Stimulated activated CD4-positive, alpha-beta T cell treated with anti-CD3 and anti-CD28 coated beads, Interleukin-15, amount 100 ng/mL, for 48 hours (primary cell): ENCODE results near the gene TRMT10A.

Experiments
- DNase-seq, 2 donors: peaks; one replicate each; pipeline ENCODE4 v3.0.0-alpha.2; 2020; ENCODE audit warnings: low read depth in 2 of 2

Gene TRMT10A

GRCh38 chr4:99563310-99564186, at the start of gene TRMT10A:
TRMT10A (minus strand) TSS chr4:99564039; CDS start chr4:99559338, 4,701 bp downstream.
- peak; percentile 92 to 94 for DNase-seq

- DNase-seq = no peak
Observed at GRCh38 chr4:99612704-99613103, 48.9 kb upstream of the TRMT10A start.

DNA sequence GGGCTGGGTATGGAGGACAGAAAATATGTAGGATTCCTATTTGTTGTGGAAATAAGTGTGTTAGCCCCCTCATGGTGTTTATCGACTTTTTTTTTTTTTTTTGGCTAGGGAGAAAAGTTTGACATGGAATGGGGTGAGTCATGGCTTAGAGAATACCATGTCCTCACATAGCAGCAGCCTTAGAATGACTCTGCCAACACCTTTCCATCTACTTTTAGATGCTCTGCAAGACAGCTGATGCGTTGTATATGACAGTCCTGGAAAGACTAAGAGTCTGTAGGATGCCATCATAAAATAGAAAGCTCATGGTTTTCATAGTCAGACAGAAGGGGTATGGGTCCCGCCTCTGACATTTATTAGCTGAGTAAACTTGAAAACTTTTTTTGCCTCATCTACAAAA, 48.4 kb upstream of the TRMT10A start:
- no peak for DNase-seq

GRCh38 chr4:99610605-99611175, 46.9 kb upstream of the TRMT10A start:
- no peak for DNase-seq

DNA sequence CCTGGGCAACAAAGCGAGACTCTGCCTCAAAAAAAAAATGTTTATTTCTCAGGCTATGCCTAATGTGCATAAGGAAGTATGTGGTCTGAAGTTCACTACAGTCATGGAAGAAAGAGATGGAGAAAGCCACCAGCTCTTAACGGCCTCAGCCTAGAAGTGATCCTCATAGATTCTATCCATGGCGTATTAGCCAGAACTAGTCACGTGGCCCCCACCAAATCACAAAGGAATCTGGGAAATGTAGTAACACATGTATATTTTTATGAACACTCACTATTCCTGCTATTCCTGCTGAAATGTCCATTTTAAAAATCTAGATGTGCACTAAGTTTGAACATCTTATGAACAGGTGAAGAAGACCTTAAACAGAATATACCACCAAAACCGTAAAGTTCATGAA, 44.6 kb upstream of the TRMT10A start:
- DNase-seq = no peak

DNA sequence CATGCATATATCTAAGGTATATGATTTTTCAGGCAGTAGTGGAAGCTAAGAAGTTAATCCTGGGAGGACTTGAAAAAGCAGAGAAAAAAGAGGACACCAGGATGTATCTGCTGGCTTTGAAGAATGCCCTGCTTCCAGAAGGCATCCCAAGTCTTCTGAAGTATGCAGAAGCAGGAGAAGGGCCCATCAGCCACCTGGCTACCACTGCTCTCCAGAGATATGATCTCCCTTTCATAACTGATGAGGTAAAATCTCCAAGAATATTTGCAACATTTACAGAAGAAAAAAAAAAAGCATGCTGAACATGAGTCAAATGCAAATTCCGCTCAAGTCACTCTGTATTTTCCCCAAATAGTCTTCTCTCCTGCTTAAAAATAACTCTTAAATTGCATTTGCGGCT, 42.9 kb upstream of the TRMT10A start:
- no peak for DNase-seq

GRCh38 chr4:99594818-99595217, 31.0 kb upstream of the TRMT10A start:
- DNase-seq = no peak

- no peak for DNase-seq
Observed at GRCh38 chr4:99593781-99594641, 30.2 kb upstream of the TRMT10A start.

DNA sequence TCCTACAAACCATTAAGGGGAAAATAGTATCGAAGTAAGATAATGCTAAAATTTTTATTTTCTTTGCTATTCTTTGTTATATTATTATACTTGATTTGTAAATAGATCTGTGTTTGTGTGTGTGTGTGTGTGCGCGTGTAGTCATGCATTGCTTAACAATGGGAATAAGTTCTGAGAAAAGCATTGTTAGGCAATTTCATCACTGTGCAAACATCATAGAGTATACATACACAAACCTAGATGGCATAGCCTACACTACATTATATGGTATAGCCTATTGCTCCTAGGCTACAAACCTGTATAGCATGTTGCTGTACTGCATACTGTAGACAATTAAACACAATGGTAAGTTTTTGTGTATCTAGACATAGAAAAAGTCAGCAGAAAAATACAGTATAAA, 27.9 kb upstream of the TRMT10A start:
- DNase-seq = no peak

DNA sequence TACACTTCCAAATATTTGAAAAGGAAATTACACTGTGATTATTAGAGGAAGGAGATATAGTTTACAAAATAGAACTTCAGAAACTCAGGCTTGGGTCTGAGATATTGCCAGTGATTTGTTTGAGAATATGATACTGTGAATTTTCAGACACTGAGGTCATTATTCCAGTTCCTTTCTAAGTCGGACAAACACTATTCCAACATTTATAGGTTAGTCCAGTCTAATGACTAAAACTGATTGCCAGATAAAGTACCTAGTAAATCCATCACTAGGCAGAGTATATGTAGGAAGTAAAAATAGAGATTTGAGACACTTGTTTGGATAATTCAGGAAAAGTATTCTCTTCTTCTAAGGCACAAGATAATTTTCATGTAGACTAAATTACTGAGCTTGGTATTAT, 24.0 kb upstream of the TRMT10A start:
- DNase-seq = no peak

DNA sequence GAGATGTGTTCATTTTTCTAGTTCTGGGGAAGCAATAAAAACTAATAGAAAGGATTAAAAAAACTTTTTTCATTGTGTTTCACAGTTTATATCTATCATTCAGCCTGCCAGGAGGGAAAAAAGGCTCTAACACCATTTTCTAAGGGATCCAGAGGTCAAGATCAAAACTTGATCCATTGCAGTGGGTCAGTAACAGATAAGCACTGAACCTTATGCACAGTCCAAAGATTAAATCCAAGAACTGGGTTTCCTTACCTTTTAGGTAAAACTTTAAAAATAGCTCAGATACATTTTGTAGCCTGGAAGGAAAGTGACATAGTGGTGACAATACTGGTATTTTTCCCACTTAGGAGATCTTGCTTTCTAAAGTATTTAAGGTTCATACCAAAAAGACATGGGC, 23.5 kb upstream of the TRMT10A start:
- no peak for DNase-seq

DNA sequence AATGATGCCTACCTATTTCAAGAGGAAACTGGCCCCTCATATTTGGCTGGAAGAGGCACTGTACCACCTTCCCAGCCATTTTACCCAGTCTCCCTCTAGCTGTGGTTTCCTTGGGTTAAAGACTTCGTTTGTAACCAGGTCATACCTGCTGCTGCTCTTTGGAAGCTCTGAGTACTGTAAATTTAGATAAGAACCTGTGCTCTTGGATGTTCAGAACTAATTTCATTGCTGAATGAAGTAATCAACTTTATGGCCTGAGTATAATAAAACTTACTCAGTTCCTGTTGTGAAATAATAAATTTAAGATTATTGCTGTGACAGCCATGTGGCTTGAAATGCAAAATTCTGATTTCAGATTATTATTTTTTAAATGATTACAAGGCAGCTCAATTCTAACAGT, 23.0 kb upstream of the TRMT10A start:
- DNase-seq = no peak

DNA sequence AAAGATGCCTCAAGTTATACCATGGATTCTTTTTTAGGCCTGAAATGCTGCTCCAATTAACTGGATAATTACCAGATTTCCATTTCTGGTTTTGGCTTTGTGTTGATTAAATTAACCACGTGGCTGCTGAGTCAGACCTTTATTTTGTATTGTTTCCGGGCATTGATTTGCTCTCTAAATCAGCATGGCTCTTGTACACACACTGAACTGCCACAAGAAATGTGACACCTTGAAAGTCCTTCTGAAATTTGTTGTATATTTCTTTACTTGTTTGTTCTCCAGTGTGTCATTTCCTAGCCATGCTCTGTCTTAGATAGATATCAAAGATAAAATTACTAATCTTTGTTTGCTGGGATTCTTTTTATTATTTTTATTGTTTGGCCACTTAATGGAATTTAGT, 22.5 kb upstream of the TRMT10A start:
- no peak for DNase-seq

DNA sequence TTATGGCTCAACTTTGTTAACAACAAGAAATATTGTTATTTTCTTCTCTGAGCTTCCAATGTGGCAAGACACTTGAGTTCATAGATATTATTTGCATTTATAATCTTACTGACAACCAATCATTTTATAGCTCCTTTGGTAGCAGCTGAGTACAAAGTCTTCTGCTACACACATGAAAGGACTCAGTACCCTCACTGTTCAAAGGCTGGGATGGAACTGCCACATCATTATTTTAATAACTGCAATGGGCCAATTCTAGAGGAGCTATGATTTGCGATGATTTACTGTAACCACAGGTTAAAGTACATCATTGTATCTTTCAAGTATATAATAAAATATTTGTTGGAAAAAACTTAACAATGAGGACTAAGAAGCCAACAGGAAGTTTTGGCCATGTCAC, 21.7 kb upstream of the TRMT10A start:
- no peak for DNase-seq

DNA sequence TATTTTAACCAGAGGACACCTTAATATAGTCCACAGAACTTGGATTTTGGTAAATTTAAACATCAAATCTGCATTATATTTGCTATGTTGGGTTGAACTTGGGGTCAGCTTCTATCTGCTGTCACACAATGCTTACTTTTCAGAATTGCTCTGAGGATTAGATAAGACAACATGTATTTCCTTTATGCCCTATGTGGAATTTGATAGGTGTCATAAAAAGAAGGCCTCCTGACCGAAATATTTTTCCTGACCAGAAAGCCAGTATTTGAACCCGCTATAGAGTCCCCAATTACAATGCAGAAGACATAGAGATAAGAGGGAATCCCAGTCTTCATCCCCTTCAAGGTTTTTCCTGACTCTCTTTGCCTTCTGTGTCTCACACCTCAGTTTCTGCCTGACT, 14.9 kb upstream of the TRMT10A start:
- DNase-seq = no peak

DNA sequence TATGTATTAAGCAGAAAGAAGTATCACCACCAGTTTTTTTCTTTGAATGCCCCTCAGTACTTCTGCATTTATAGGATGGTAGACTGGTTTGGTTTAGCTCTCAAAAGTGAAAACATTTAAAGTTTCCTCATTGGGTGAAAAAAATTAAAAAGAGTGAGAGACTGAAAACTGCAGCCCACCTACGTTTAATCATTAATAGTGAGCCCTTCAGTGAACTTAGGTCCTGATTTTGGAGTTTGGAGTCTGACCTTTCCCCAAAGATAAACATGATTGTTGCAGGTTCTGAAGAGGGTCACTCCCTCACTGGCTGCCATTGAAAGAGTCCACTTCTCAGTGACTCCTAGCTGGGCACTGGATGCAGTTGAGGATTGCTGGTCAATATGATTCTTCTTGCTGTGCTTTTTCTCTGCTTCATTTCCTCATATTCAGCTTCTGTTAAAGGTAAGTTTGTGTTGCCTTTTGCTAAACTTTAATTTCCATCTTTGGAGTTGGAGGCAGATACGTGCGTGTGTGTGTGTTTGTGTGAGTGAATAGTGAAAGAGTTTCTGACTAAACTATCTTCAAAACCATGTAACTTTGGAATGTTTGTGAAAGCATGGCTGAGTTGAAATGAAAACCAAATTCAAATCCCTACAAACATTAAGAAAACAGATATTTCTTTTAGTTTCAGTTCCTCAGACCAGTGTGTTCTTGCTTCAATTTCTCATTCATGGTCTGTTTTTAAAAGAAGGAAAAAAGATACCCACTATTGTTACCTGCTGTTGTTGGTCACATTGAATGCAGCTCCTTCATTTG, 10.9 kb upstream of the TRMT10A start, which contains the start of gene MTTP:
Gene MTTP (plus strand): TSS at position 295 of the 795 bp plus-strand sequence. CDS start 86 bp downstream, at position 381.
- DNase-seq = no peak

- no peak for DNase-seq
Observed at GRCh38 chr4:99573735-99574368, 10.0 kb upstream of the TRMT10A start.

- DNase-seq = no peak
Observed at GRCh38 chr4:99572527-99573240, 8.8 kb upstream of the TRMT10A start.

GRCh38 chr4:99571883-99572282, 8.0 kb upstream of the TRMT10A start:
- no peak for DNase-seq

- DNase-seq = no peak
Observed at GRCh38 chr4:99564921-99565320, 1.1 kb upstream of the TRMT10A start.
